Activated B cell treated with CpG ODN at 0.5 μM for 24 hours (primary cell): Measurements from ENCODE around the gene NPR3. TPM values are rescaled to one million over a fixed set of nuclear protein-coding genes. Genes with fewer than 3 reads are reported as not detected.
A peak's percentile ranks its signal among the peaks of the same experiment; 100 is the strongest.

Experiments used
- ATAC-seq: fragments of 200-7000 bp; cut with Tn5 transposase; one replicate; pipeline ENCODE4 v1.10.0; 2021; ENCODE audit warnings: low read depth, mild to moderate bottlenecking, moderate library complexity
- CTCF ChIA-PET: fragments of 350-600 bp; sonication (Branson Sonifier 250); formaldehyde crosslinking; loops from one replicate; lab custom pipeline; 2021; ENCODE audit warnings: antibody characterized with exemption; lab: Charles Lee
- POLR2A ChIA-PET: fragments of 350-600 bp; sonication (Branson Sonifier 250); formaldehyde crosslinking; loops from one replicate; lab custom pipeline; 2021; ENCODE audit warnings: antibody characterized with exemption; lab: Charles Lee
- DNase-seq: peaks from one replicate; pipeline ENCODE4 v3.0.0; 2022
- H3K27ac Mint-ChIP-seq: one replicate; pipeline ENCODE4 v1.8.0; 2020; ENCODE audit warnings: mixed read lengths
- H3K27me3 Mint-ChIP-seq: one replicate; pipeline ENCODE4 v1.8.0; 2021; ENCODE audit warnings: mixed read lengths
- H3K36me3 Mint-ChIP-seq: one replicate; pipeline ENCODE4 v1.8.0; 2021; ENCODE audit warnings: low read depth, mixed read lengths
- H3K4me1 Mint-ChIP-seq: one replicate; pipeline ENCODE4 v1.8.0; 2021; ENCODE audit warnings: mixed read lengths
- H3K4me3 Mint-ChIP-seq: one replicate; pipeline ENCODE4 v1.8.0; 2020; ENCODE audit warnings: mild to moderate bottlenecking, mixed read lengths
- H3K9me3 Mint-ChIP-seq: one replicate; pipeline ENCODE4 v1.8.0; 2020; ENCODE audit warnings: mixed read lengths
- intact Hi-C: fragments of 100-400 bp; cut with micrococcal nuclease; formaldehyde crosslinking; loops from one replicate; pipeline ENCODE4 v1.15.1; 2024
- total RNA-seq: library from RNA; stranded (reverse); gene quantifications from 2 replicates; pipeline ENCODE4 v1.2.3, GENCODE V29; 2022
- TF ChIP-seq, protein P1 (sequence below): fragments of 200-600 bp; IDR thresholded peaks from one replicate; pipeline ENCODE4 v1.8.0; 2022; ENCODE audit warnings: antibody characterized with exemption, mild to moderate bottlenecking

Gene NPR3, protein sequence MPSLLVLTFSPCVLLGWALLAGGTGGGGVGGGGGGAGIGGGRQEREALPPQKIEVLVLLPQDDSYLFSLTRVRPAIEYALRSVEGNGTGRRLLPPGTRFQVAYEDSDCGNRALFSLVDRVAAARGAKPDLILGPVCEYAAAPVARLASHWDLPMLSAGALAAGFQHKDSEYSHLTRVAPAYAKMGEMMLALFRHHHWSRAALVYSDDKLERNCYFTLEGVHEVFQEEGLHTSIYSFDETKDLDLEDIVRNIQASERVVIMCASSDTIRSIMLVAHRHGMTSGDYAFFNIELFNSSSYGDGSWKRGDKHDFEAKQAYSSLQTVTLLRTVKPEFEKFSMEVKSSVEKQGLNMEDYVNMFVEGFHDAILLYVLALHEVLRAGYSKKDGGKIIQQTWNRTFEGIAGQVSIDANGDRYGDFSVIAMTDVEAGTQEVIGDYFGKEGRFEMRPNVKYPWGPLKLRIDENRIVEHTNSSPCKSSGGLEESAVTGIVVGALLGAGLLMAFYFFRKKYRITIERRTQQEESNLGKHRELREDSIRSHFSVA
- not detected in 2 replicates for total RNA-seq

DNA sequence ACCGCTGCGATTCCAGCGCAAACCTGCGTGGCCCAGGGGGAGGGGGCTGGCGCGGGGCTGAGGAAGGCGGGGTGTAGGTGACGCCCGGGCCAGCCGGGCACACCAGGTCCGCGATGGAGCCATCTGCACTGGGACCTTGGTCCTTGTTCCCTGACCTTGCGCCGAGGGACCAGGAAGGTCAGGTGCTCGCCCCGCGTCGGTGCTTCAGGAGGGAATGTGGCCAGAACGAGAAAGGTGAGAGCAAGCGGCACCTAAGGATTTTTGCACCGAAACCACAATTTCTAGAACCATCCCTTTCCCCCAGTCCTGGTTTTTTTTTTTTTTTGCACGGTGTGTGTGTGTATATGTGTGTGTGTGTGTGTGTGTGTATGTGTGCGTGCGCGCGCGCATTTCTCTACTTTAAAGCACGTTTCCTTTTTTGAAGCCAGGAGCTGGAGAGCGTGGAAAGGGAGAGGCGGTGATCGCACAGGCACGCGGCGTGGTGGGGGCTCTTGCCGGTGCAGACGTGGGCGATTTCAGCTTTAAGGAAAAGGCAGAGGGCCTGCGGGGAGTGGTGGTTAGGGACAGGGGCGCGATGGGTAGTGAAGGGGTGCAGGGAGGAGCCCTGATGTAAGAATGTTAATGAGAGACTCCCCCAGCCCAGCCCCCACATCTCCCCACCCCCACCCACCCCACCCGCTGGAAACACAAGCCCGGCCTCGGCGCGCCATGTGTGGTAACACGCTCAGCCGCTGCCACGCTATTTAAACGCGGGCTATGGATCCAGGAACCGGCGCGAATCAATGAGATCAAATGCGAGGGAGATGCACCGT lies at the start of gene NPR3:
TSS of gene NPR3 (plus strand) at position 772 of the 812 bp plus-strand sequence. CDS start 456 bp downstream, outside the sequence.
- TF ChIP-seq, protein P1, sequence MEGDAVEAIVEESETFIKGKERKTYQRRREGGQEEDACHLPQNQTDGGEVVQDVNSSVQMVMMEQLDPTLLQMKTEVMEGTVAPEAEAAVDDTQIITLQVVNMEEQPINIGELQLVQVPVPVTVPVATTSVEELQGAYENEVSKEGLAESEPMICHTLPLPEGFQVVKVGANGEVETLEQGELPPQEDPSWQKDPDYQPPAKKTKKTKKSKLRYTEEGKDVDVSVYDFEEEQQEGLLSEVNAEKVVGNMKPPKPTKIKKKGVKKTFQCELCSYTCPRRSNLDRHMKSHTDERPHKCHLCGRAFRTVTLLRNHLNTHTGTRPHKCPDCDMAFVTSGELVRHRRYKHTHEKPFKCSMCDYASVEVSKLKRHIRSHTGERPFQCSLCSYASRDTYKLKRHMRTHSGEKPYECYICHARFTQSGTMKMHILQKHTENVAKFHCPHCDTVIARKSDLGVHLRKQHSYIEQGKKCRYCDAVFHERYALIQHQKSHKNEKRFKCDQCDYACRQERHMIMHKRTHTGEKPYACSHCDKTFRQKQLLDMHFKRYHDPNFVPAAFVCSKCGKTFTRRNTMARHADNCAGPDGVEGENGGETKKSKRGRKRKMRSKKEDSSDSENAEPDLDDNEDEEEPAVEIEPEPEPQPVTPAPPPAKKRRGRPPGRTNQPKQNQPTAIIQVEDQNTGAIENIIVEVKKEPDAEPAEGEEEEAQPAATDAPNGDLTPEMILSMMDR = no peak
- H3K4me1 Mint-ChIP-seq = peaks cover 35% of the 10 kb centered on the region
- CTCF ChIA-PET = no interaction called here
- peak within 1 kb of the TSS; percentile 78 for H3K4me3 Mint-ChIP-seq
- DNase-seq (no peak), ATAC-seq (no peak)
- H3K27me3 Mint-ChIP-seq = peaks cover 46% of the 10 kb centered on the region
- H3K27ac Mint-ChIP-seq = no peak within 1 kb of the TSS
- POLR2A ChIA-PET = no interaction called here
- H3K9me3 Mint-ChIP-seq = no peaks in the 10 kb centered on the region
- intact Hi-C loops = no loop called here
- H3K36me3 Mint-ChIP-seq = no peaks in the 10 kb centered on the region

- Mint-ChIP-seq H3K27me3 (peaks cover 3% of the 10 kb centered on the region), H3K4me3 (no peak overlapping the region), H3K9me3 (peaks cover 16% of the 10 kb centered on the region), H3K27ac (no peak overlapping the region), H3K36me3 (no peaks in the 10 kb centered on the region), H3K4me1 (no peaks in the 10 kb centered on the region)
- CTCF ChIA-PET = no interaction called here
- ATAC-seq = no peak
- intact Hi-C loops = no loop called here
- POLR2A ChIA-PET = no interaction called here
- TF ChIP-seq, protein P1 = no peak
- no peak for DNase-seq
These were observed 46.6 kb upstream of the NPR3 start for GRCh38 chr5:32664523-32664922.

DNA sequence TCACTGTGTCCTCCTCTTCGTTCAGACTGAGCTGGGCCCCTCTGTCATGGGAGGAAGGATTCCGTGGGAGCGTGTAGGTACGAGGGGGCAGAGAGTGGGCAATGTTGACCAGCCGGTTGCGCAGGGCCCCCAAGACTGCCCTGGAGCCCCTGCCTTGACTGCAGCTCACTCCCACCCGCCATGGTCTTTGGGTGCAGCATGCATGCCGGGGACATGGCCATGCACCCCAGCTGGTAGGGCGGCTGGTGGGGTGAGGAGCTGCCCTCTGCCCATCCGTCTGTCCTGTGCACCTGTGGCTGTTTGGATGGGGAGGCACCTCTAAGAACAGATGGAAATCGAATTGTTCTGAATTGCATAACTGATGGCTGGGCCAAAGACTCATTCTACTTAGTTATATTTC lies 42.6 kb upstream of the NPR3 start:
- TF ChIP-seq, protein P1 = no peak
- Mint-ChIP-seq H3K36me3 (no peaks in the 10 kb centered on the region), H3K4me3 (no peak overlapping the region), H3K9me3 (peaks cover 11% of the 10 kb centered on the region), H3K27me3 (peaks cover 3% of the 10 kb centered on the region), H3K4me1 (no peaks in the 10 kb centered on the region), H3K27ac (no peak overlapping the region)
- no peak for ATAC-seq
- ChIA-PET POLR2A (no interaction called here), CTCF (no interaction called here)
- intact Hi-C loops = no loop called here
- no peak for DNase-seq

- H3K27me3 Mint-ChIP-seq = peaks cover 4% of the 10 kb centered on the region
- no peaks in the 10 kb centered on the region for H3K36me3 Mint-ChIP-seq
- no peaks in the 10 kb centered on the region for H3K4me1 Mint-ChIP-seq
- ChIA-PET CTCF (no interaction called here), POLR2A (no interaction called here)
- H3K4me3 Mint-ChIP-seq = no peak overlapping the region
- no peak for DNase-seq
- intact Hi-C loops = no loop called here
- H3K27ac Mint-ChIP-seq = no peak overlapping the region
- TF ChIP-seq, protein P1 = no peak
- no peak for ATAC-seq
- H3K9me3 Mint-ChIP-seq = peaks cover 11% of the 10 kb centered on the region
These were observed 37.8 kb upstream of the NPR3 start for GRCh38 chr5:32673272-32673671.

DNA sequence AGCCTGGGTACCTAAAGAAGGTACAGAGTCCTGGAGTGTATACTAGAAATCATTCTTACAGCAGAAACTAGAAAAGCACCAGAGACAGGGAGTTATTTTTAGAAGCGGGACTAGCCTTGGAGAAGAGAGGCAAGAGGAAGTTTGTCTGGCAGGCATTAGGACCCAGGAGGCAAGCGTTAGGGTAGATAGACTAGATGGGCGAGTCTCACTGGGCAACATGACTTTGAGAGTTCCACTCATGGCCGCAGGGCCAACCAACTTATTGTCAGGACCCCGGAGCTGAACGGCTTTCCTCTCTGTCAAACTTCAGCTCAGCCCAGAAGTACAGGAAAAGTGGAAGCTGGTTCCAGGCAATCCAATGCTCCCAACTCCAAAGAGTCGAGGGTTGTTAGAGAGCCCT lies 34.1 kb upstream of the NPR3 start:
- peaks cover 5% of the 10 kb centered on the region for H3K9me3 Mint-ChIP-seq
- DNase-seq = no peak
- H3K27me3 Mint-ChIP-seq = peaks cover 7% of the 10 kb centered on the region
- ATAC-seq = no peak
- ChIA-PET POLR2A (no interaction called here), CTCF (no interaction called here)
- H3K4me3 Mint-ChIP-seq = no peak overlapping the region
- intact Hi-C loops = no loop called here
- H3K27ac Mint-ChIP-seq = no peak overlapping the region
- TF ChIP-seq, protein P1 = no peak
- no peaks in the 10 kb centered on the region for H3K4me1 Mint-ChIP-seq
- no peaks in the 10 kb centered on the region for H3K36me3 Mint-ChIP-seq
